ENCODE data around the gene FAM50A. TPM values are rescaled to one million over a fixed set of nuclear protein-coding genes. Genes with fewer than 3 reads are reported as not detected.

The FAM50A gene
- total RNA-seq, 4 donors from 2014 or later: 15.9 to 27.3 (median 19.6) TPM

- TF ChIP-seq POLR2A (IDR thresholded peaks at IDR 0.05): no peak
- no peak for TF ChIP-seq CTCF (IDR thresholded peaks at IDR 0.05)
- no peaks in the 10 kb centered on the region for H3K27me3 ChIP-seq
- H3K4me3 ChIP-seq: no peak overlapping the region
- 76% methylated on average over 8 of the region's 9 CpGs; no CpG with 5 or more reads in 1 of the 2 donors for WGBS, 2 donors
- no peak for DNase-seq
- H3K4me1 ChIP-seq: no peaks in the 10 kb centered on the region
- no peak overlapping the region for H3K27ac ChIP-seq
- intact Hi-C loops (cut with DNase I): no loop called here
- H3K9me3 ChIP-seq: no peaks in the 10 kb centered on the region
- H3K36me3 ChIP-seq: peaks cover 0 to 74% (median 0%) of the 10 kb centered on the region in 3 donors
Observed at GRCh38 chrX:154469114-154469513, 25.2 kb downstream of the FAM50A start.

GRCh38 chrX:154469880-154470279, 25.9 kb downstream of the FAM50A start:
- WGBS, 2 donors: 88 to 89% methylated on average over 5 to 7 of the region's 18 CpGs
- DNase-seq: no peak
- Histone ChIP-seq H3K9me3 (no peaks in the 10 kb centered on the region), H3K27ac (no peak overlapping the region), H3K4me3 (no peak overlapping the region), H3K36me3 (peaks cover 0 to 67% (median 0%) of the 10 kb centered on the region in 3 donors), H3K27me3 (no peaks in the 10 kb centered on the region), H3K4me1 (no peaks in the 10 kb centered on the region)
- intact Hi-C loops (cut with DNase I): no loop called here
- TF ChIP-seq CTCF (IDR thresholded peaks at IDR 0.05) (no peak), POLR2A (IDR thresholded peaks at IDR 0.05) (no peak)

- WGBS, 2 donors: 100% methylated on average over 2 of the region's 14 CpGs; no CpG with 5 or more reads in 1 of the 2 donors
- no peak for DNase-seq
- intact Hi-C loops (cut with DNase I): no loop called here
- Histone ChIP-seq H3K4me3 (no peak overlapping the region), H3K27ac (no peak overlapping the region), H3K9me3 (no peaks in the 10 kb centered on the region), H3K4me1 (no peaks in the 10 kb centered on the region), H3K27me3 (no peaks in the 10 kb centered on the region), H3K36me3 (peaks cover 0 to 61% (median 0%) of the 10 kb centered on the region in 3 donors)
- TF ChIP-seq CTCF (IDR thresholded peaks at IDR 0.05): no peak
- no peak for TF ChIP-seq POLR2A (IDR thresholded peaks at IDR 0.05)
Observed at GRCh38 chrX:154470434-154470833, 26.5 kb downstream of the FAM50A start.

GRCh38 chrX:154470914-154471568, 27.1 kb downstream of the FAM50A start:
- H3K9me3 ChIP-seq: no peaks in the 10 kb centered on the region
- no peak for DNase-seq
- H3K27ac ChIP-seq: no peak overlapping the region
- no peaks in the 10 kb centered on the region for H3K27me3 ChIP-seq
- TF ChIP-seq CTCF (IDR thresholded peaks at IDR 0.05) (no peak), POLR2A (IDR thresholded peaks at IDR 0.05) (no peak)
- H3K4me1 ChIP-seq: no peaks in the 10 kb centered on the region
- intact Hi-C loops (cut with DNase I): no loop called here
- 89 to 96% methylated on average over 4 to 17 of the region's 23 CpGs for WGBS, 2 donors
- no peak overlapping the region for H3K4me3 ChIP-seq
- peaks cover 0 to 55% (median 0%) of the 10 kb centered on the region in 3 donors for H3K36me3 ChIP-seq

- TF ChIP-seq POLR2A (IDR thresholded peaks at IDR 0.05) (no peak), CTCF (IDR thresholded peaks at IDR 0.05) (no peak)
- intact Hi-C loops (cut with DNase I): no loop called here
- H3K4me3 ChIP-seq: no peak overlapping the region
- peaks cover 0 to 45% (median 0%) of the 10 kb centered on the region in 3 donors for H3K36me3 ChIP-seq
- H3K9me3 ChIP-seq: no peaks in the 10 kb centered on the region
- no peaks in the 10 kb centered on the region for H3K27me3 ChIP-seq
- 84 to 87% methylated on average over 3 to 18 of the region's 23 CpGs for WGBS, 2 donors
- H3K27ac ChIP-seq: no peak overlapping the region
- H3K4me1 ChIP-seq: no peaks in the 10 kb centered on the region
- no peak for DNase-seq
Observed at GRCh38 chrX:154471839-154472684, 28.1 kb downstream of the FAM50A start.

All from esophagus squamous epithelium (tissue), 5 donors.